HG03469 (cell line): Measurements from ENCODE around the gene PKD1L1.
"Not testable (repeated sequence)": the region's sequence is repeated elsewhere in the genome, so short reads cannot be mapped to it uniquely, and the experiment has no call there.

Experiments used
- ATAC-seq: cut with Tn5 transposase; IDR thresholded peaks from one replicate; pipeline ENCODE4 v1.9.1; 2021; ENCODE audit warnings: mild to moderate bottlenecking, moderate library complexity, moderate number of reproducible peaks; ENCODE audit not compliant: unreplicated experiment

PKD1L1 gene

GRCh38 chr7:47799524-47799923 lies 148.7 kb downstream of the PKD1L1 start:
- no peak for ATAC-seq

DNA sequence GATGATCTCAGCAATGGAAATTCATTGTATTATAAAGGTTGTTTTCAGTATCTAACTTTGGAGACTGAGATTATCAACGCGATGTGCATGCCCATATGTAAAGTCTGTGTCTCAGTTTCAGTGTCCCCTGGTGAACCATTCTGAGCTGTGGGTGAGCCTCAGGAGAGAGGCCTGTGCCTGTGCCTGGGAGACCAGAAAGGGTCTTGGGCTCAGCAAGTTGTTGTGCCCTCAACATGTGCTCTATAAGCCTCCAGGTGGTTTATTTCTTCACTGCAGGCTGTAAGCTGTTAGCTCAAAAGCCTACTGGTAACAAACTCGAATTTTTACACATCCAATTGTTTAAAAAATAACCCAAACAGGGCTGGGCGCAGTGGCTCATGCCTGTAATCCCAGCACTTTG lies 151.9 kb downstream of the PKD1L1 start:
- ATAC-seq: no peak

- ATAC-seq: no peak
These were observed 152.6 kb downstream of the PKD1L1 start for GRCh38 chr7:47795631-47796030.

DNA sequence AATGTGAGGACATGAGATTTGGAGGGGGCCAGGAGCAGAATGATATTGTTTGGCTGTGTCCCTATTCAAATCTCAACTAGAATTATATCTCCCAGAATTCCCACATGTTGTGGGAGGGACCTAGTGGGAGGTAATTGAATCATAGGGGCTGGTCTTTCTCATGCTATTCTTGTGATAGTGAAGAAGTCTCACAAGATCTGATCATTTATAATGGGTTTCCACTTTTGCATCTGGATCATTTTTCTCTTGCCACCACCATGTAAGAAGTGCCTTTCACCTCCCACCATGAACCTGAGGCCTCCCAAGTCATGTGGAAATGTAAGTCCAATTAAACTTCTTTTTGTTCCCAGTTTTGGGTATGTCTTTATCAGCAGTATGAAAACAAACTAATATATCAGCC lies 153.1 kb downstream of the PKD1L1 start:
- ATAC-seq: not testable (repeated sequence)

- ATAC-seq: no peak
These were observed 154.2 kb downstream of the PKD1L1 start for GRCh38 chr7:47794016-47794415.

- not testable (repeated sequence) for ATAC-seq
These were observed 155.1 kb downstream of the PKD1L1 start for GRCh38 chr7:47793186-47793585.

- ATAC-seq: no peak
These were observed 155.6 kb downstream of the PKD1L1 start for GRCh38 chr7:47792521-47793121.

DNA sequence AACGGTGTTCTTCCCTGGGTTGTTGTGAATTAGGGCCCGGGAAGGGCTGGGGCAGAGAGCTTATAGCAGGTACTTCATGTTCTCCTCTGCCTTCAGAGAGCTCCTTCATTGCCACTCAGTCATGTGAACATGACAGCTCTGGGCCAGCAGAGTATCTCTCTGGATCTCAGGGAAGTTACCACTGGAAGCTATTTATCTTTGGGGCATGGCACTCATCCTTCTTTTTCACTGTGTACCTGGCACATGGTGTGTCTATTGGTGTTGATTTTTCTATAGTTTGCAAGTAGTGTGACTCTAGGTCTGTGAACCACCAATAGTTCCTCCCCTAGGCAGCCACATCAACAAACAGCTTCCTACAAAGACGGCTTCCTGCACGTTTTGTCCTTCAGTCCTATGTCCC lies 156.6 kb downstream of the PKD1L1 start:
- ATAC-seq: no peak

DNA sequence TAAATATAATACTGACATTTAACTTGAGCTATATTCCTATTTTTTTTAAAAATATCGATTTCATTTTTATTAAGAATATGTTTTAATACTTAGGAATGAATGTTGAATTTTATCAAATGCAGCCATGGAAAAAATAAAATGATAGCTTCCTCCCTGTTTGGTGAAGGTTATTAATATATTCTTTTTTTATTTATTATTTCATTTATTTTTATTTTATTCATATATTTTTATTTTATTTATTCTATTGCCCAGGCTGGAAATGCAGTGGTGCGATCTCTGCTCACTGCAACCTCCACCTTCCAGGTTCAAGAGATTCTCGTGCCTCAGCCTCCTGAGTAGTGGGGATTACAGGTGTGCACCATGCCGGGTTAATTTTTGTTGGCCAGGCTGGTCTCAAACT lies 160.2 kb downstream of the PKD1L1 start:
- no peak for ATAC-seq

- no peak for ATAC-seq
These were observed 160.8 kb downstream of the PKD1L1 start for GRCh38 chr7:47787249-47788069.

DNA sequence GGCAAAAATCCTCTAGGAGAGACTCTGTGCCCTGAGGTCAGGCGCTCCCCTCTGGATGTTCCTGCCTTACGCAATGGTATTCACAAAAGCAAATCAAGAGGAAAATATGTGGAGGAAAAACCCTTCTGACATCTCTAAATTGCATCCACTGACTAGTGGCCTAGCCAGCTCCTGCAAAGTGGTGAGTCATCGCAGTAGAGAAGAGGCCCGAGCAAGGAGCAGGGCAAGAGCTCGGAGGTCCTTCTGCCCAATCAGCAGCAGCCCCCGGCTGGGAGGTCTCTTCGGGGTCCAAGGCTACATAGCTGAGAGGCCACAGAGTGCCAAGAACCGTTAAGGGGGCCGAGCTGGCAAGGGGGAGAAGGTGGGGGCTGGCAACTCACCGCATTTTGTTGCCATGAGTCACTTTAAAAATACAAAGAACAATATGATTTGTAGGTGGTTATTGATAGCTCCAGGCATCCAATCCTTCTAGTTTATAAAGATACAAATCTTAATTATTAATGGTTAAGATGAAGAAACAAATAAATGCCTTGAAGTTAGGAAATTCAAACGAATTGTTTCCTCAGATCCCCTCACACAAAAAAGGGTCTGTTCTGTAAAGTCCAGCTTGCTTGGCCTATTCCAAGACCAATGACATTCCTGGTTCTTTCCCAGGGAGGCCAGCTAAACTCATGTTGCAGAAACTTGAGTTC lies 161.6 kb downstream of the PKD1L1 start:
- ATAC-seq: no peak

DNA sequence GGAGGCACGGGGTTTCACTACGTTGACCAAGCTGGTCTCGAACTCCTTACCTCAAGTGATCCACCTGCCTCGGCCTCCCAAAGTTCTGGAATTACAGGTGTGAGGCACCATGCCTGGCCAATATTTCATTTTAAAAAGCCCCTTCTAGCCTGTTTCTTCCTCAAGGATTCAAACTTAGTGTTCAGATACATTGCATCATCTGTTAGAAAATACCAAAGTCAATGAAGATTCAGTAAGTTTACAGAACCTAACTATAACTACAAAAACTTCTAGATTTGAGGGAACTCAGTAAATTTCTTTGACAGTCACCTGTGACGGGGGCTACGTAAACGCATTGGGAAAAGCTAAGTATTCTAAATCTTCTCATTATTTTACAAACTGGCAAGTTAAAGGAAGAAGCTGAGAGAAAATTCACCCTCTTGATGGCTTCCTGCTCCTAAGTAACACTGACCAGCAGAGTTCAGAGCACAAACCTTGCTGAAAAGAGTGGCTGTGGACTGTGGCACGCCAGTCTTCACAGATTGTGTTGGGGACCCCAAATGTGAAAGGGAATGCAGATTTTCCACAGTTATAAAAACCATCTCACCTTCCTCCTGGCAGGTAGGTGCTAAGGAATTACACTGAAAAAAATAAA lies 162.2 kb downstream of the PKD1L1 start:
- no peak for ATAC-seq

GRCh38 chr7:47783456-47784223 lies 164.6 kb downstream of the PKD1L1 start:
- ATAC-seq: no peak

DNA sequence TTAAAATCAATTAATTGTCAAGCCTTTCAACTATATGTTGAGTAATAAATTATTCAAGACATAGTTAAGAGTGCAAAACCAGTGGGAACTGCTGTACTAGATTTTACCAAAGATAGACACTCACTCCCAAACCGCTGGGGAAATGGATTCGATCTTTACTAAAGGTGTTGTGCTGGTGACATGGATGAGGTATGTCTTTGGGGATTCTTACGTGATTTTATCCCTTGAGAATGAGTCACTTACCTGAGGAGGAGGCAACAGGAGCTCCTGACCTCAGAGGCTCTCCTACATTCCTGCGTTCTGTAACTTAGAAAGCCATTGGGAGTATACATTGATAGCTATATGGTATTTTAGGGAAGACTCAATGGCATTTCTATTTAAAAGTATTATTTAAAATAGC lies 165.5 kb downstream of the PKD1L1 start:
- ATAC-seq: no peak

- ATAC-seq: no peak
These were observed 166.2 kb downstream of the PKD1L1 start for GRCh38 chr7:47782022-47782421.

DNA sequence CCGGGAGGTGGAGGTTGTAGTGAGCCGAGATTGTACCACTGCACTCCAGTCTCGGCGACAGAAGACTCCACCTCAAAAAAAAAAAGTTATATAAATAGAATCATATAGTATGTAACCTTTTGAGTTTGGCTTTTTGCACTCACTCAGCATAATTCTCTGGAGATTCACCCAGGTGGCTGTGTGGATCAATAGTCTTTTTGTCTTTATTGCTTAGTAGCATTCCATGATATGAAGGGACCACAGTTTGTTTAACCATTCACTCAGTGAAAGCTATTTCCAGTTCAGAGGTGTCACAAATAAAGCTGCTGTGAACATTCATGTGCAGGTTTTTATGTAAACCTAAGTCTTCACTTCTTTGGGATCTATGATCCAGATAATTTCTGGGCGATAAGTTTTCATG lies 167.7 kb downstream of the PKD1L1 start:
- no peak for ATAC-seq

- ATAC-seq: no peak
These were observed 168.9 kb downstream of the PKD1L1 start for GRCh38 chr7:47779341-47779771.

DNA sequence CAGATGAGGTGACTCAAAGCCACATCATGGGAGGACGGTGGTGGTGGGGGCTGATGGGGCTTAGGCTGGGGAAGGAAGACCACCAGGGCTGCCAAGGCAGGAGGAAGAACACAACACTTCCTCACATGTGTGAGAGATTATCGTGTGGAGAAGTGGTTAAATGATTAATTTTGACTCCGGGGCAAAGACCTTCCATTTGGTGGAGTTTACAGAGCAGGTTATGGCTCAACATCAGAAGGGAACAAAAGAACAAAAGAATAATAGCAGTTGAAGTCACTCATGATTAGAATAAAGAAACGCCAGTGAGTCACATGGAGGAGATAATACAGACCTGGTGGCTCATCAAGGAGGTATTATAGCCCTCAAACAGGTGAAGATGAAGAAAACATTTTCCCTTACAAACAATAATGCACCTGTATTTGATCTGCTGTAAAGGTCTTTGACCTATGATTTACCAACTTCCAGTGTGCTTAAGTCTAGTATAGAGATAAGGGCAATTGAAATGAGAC lies 170.1 kb downstream of the PKD1L1 start:
- ATAC-seq: no peak

GRCh38 chr7:47777531-47778152 lies 170.6 kb downstream of the PKD1L1 start:
- no peak for ATAC-seq

DNA sequence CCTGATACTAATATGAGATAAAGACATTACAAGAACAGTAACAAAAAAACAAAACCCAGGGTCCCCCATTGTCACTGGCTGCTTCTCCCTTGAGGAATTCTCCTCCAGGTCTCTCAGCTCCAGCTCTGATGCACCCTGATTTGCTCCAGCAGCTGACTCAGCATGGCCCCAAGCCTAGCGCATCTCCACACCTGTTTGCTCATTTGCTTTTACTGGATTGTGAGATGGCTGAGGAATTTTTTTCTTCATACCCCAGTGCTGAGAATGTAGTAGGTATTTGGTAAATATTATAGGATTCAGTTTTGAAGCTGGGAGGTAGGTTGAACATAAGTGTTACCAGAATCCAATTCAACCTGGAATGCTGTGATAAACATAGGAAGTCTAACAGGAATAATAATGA lies 171.9 kb downstream of the PKD1L1 start:
- no peak for ATAC-seq
